GM12874 (cell line): ENCODE measurements around the gene MNX1.

Experiments
- CTCF ChIP-seq: IDR thresholded peaks from 2 replicates; pipeline ENCODE4 v1.5.1; 2011; ENCODE audit warnings: low read depth, mild to moderate bottlenecking, control low read depth, low read length, moderate library complexity; ENCODE audit not compliant: insufficient read depth

Gene MNX1

GRCh38 chr7:156985101-156985992 lies 25.1 kb downstream of the MNX1 start:
- no peak for TF ChIP-seq CTCF

GRCh38 chr7:156984174-156984891 lies 26.1 kb downstream of the MNX1 start:
- no peak for TF ChIP-seq CTCF

DNA sequence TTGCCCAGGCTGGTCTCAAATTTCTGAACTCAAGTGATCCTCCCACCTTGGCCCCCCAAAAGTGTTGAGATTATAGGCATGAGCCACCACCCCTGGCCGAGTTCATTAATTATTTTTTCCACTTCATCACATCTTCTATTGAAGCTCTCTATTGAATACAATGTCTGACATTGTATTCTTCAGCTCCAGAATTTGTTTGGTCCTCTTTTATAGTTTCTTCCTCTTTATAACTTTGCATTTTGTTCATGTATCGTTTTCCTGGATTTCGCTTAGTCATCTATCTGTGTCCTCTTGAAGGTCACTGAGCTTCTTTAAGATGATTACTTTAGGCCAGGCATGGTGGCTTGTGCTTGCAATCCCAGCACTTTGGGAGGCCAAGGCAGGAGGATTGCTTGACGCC lies 30.8 kb downstream of the MNX1 start:
- TF ChIP-seq CTCF = no peak

DNA sequence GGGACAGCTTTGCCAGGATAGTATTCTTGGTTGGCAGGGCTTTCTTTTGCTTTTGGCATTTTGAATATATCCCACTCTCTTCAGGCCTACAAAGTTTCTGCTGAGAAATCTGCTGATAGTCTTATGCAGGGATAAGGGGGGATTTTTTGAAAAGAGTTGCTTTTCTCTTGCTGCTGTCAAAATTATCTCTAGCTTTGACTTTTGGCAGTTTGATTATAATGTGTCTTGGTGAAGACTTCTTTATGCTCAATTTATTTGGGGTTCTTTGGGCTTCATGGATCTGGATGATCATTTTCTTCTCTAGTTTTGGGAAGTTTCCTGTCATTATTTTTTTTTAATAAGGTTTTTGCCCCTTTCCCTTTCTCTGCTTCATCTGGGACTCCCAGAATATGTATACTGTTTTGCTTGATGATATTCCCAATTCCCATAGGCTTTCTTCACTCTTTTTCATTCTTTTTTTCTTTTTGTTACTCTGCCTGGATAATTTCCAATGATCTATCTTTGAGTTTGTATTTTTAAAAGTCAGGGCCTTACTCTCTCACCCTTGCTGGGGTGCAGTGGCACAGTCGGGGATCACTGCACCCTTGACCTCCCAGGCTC lies 31.4 kb downstream of the MNX1 start:
- TF ChIP-seq CTCF = no peak

DNA sequence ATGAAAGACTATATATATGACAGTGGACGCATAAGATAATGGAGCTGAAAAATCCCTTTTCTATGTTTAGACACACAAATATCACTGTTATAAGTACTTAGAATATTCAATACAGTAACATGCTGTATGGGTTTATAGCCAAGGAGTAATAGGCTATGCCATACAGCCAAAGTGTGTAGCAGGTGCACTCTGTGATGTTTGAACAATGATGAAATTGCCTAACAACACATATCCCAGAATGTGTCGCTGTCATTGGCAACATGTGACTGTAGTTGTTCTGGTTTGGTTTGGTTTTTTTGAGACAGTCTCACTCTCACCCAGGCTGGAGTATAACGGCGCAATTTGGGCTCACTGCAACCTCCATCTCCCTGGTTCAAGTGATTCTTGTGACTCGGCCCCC lies 34.8 kb downstream of the MNX1 start:
- TF ChIP-seq CTCF = no peak

GRCh38 chr7:156969972-156970420 lies 40.5 kb downstream of the MNX1 start:
- TF ChIP-seq CTCF = no peak

- TF ChIP-seq CTCF = no peak
Observed at GRCh38 chr7:156968183-156968582, 42.3 kb downstream of the MNX1 start.
